ENCODE data around the gene LHPP.

LHPP gene

GRCh38 chr10:124562425-124563060 is 100.9 kb downstream of the LHPP start:
- no peak overlapping the region for H3K4me3 ChIP-seq (ENCODE audit: low read length)
- peak; percentile 71 for DNase-seq (ENCODE audit: low read depth)
- TF ChIP-seq CTCF (IDR thresholded peaks at IDR 0.05; ENCODE audit: insufficient read depth, low read depth, low read length, missing control alignments) = no peak

DNA sequence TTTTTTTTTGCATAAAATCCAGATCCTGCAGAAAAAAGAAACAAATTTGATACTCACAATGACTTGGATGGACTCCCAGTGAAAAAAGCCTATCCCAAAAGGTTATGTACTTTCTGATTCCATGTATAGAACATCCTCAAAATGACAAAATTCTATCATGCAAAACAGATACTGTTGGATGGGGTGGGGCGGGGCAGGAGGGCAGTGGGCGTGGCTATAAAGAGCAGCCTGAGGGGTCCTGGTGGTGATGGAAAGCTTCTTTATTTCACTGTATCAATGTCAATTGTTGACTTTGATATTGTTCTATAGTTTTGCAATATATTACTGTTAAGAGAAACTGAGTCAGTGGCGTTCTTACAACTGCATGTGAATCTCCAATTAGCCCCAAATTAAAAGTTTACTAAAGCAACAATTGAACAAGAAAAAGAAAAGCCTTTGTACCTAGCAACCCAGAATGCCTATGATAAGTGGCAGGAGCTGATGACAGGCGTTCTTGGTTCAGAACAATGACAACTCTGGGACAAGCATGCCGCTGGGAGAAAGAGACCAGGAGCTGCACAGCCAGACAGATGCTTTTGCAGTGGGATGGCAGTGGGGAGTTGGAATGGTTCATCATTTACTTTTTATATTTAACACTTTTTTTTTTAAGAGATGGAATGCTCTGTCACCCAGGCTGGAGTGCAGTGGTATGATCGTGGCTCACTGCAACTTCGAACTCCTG is 101.9 kb downstream of the LHPP start:
- TF ChIP-seq CTCF (IDR thresholded peaks at IDR 0.05; ENCODE audit: insufficient read depth, low read depth, low read length, missing control alignments) = no peak
- no peak for DNase-seq (ENCODE audit: low read depth)
- no peak overlapping the region for H3K4me3 ChIP-seq (ENCODE audit: low read length)

DNA sequence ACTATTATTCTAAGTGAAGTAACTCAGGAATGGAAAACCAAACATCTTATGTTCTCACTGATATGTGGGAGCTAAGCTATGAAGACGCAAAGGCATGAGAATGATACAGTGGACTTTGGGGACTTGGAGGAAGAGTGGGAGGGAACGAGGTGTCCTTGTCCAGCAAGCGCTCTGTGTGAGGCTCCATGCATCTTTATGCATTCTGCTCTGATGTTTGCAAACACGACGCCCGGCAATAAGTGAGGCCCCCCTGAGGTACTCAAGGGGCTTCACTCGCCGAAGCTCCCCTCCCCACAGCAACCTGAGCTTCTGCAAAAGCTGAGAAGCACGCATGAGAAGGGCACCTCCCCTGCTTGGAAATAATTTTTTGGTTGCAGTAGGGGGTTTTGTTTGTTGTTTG is 103.3 kb downstream of the LHPP start:
- no peak for TF ChIP-seq CTCF (IDR thresholded peaks at IDR 0.05; ENCODE audit: insufficient read depth, low read depth, low read length, missing control alignments)
- H3K4me3 ChIP-seq (ENCODE audit: low read length) = no peak overlapping the region
- DNase-seq (ENCODE audit: low read depth) = no peak

DNA sequence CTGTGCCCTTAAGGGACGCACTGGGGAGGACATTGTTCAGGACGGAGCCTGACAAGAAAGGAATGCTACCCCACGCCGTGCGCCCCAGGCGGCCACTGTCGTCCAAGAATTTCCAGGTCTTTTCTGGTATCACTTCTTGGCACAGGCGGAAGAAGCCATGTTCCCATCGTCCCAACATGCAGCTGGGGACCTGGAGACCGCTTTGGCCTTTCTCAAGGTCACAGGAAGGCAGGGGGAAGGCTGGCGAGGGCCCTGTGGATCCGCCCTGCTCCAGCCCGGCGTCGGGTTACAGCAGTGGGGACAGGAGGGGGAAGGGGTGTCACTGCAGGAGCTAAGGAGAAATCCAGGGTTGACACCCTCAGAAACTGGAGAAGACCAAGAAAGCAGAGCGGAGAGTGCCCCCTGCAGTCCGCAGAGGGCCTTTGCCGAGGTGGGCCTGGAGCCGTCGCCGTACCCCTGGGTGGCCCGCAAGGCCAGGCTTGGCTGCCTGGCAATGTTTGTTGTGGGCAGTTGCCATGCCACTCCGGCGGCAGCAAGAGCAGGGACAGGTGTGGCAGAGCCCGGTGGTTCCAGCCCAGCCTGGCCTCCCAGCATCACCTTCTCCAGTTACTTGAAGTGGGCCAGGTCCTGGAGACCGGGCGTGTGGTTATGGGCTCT is 104.1 kb downstream of the LHPP start:
- DNase-seq (ENCODE audit: low read depth) = no peak
- TF ChIP-seq CTCF (IDR thresholded peaks at IDR 0.05; ENCODE audit: insufficient read depth, low read depth, low read length, missing control alignments) = peak; percentile 23
- no peak overlapping the region for H3K4me3 ChIP-seq (ENCODE audit: low read length)

GRCh38 chr10:124566222-124566888 is 104.7 kb downstream of the LHPP start:
- no peak for TF ChIP-seq CTCF (IDR thresholded peaks at IDR 0.05; ENCODE audit: insufficient read depth, low read depth, low read length, missing control alignments)
- DNase-seq (ENCODE audit: low read depth) = no peak
- H3K4me3 ChIP-seq (ENCODE audit: low read length) = no peak overlapping the region

GRCh38 chr10:124566981-124567835 is 105.6 kb downstream of the LHPP start:
- no peak for DNase-seq (ENCODE audit: low read depth)
- no peak for TF ChIP-seq CTCF (IDR thresholded peaks at IDR 0.05; ENCODE audit: insufficient read depth, low read depth, low read length, missing control alignments)
- no peak overlapping the region for H3K4me3 ChIP-seq (ENCODE audit: low read length)
